Mesenchymal stem cell (in vitro differentiated cells and primary cell): ENCODE results near the gene SYT11.
"Not testable (repeated sequence)": the region's sequence is repeated elsewhere in the genome, so short reads cannot be mapped to it uniquely, and the experiment has no call there.

ENCODE experiments used
- DNase-seq: peaks from one replicate; pipeline ENCODE4 v3.0.0-alpha.2; 2013
- H2AFZ ChIP-seq: one replicate; pipeline ENCODE4 v1.6.1; 2013; ENCODE audit warnings: low read depth, mild to moderate bottlenecking, control low read depth, inconsistent platforms, low read length, moderate library complexity
- H2AK5ac ChIP-seq: 2 replicates; pipeline ENCODE4 v1.6.1; 2013; ENCODE audit warnings: low read length, moderate library complexity, mild to moderate bottlenecking, inconsistent platforms; ENCODE audit not compliant: severe bottlenecking
- H2BK120ac ChIP-seq: one replicate; pipeline ENCODE4 v1.6.1; 2013; ENCODE audit warnings: low read depth, mild to moderate bottlenecking, inconsistent platforms, low read length, moderate library complexity
- H2BK12ac ChIP-seq, 2 experiments: one replicate each; pipeline ENCODE4 v1.6.1; 2013; ENCODE audit warnings: inconsistent platforms in 2 of 2, low read length in 2 of 2, mild to moderate bottlenecking in 2 of 2, moderate library complexity in 2 of 2, control low read depth in 1 of 2
- H2BK15ac ChIP-seq: one replicate; pipeline ENCODE4 v1.6.1; 2013; ENCODE audit warnings: mild to moderate bottlenecking, low read depth, inconsistent platforms; ENCODE audit not compliant: poor library complexity, severe bottlenecking
- H2BK5ac ChIP-seq: 2 replicates; pipeline ENCODE4 v1.6.1; 2013; ENCODE audit warnings: low read depth, mild to moderate bottlenecking, low read length, control low read depth, inconsistent platforms; ENCODE audit not compliant: poor library complexity, severe bottlenecking
- H3K14ac ChIP-seq, 2 experiments: one replicate each; pipeline ENCODE4 v1.6.1; 2013; ENCODE audit warnings: inconsistent platforms in 2 of 2, low read length in 2 of 2, control low read depth in 1 of 2, mild to moderate bottlenecking in 1 of 2, moderate library complexity in 1 of 2
- H3K18ac ChIP-seq, 2 experiments: one replicate each; pipeline ENCODE4 v1.6.1; 2013; ENCODE audit warnings: inconsistent platforms in 2 of 2, low read length in 2 of 2, control low read depth in 1 of 2, low read depth in 1 of 2, mild to moderate bottlenecking in 1 of 2
- H3K23ac ChIP-seq, 2 experiments: one replicate each; pipeline ENCODE4 v1.6.1; 2013; ENCODE audit warnings: inconsistent platforms in 2 of 2, low read length in 2 of 2, mild to moderate bottlenecking in 2 of 2, moderate library complexity in 2 of 2, control low read depth in 1 of 2
- H3K27ac ChIP-seq: 2 replicates; pipeline ENCODE4 v1.5.1; 2013; ENCODE audit warnings: mild to moderate bottlenecking, moderate library complexity, low read length, control low read depth, inconsistent platforms; ENCODE audit not compliant: poor library complexity, severe bottlenecking
- H3K27me3 ChIP-seq, 2 experiments: 2 replicates each; pipeline versions ENCODE4 v1.6.1 to v1.7.0; 2013; ENCODE audit warnings: low read length in 2 of 2, mild to moderate bottlenecking in 2 of 2, moderate library complexity in 2 of 2, control low read depth in 1 of 2, inconsistent platforms in 1 of 2; ENCODE audit not compliant: control insufficient read depth in 1 of 2, insufficient read depth in 1 of 2
- H3K36me3 ChIP-seq, 2 experiments: 2 replicates each; pipeline versions ENCODE4 v1.6.1 to v1.7.0; 2013; ENCODE audit warnings: low read length in 2 of 2, control low read depth in 1 of 2, inconsistent platforms in 1 of 2, low read depth in 1 of 2, mild to moderate bottlenecking in 1 of 2; ENCODE audit not compliant: insufficient read depth in 2 of 2, control insufficient read depth in 1 of 2
- H3K4ac ChIP-seq, 2 experiments: one replicate each; pipeline ENCODE4 v1.6.1; 2013; ENCODE audit warnings: inconsistent platforms in 2 of 2, low read length in 2 of 2, mild to moderate bottlenecking in 2 of 2, moderate library complexity in 2 of 2, control low read depth in 1 of 2, low read depth in 1 of 2
- H3K4me1 ChIP-seq: 2 replicates; pipeline ENCODE4 v1.6.1; 2013; ENCODE audit warnings: low read depth, low read length, control low read depth; ENCODE audit not compliant: control insufficient read depth, insufficient read depth
- H3K4me2 ChIP-seq: 2 replicates; pipeline ENCODE4 v1.6.1; 2013; ENCODE audit warnings: low read length, mild to moderate bottlenecking, inconsistent platforms; ENCODE audit not compliant: poor library complexity, severe bottlenecking
- H3K4me3 ChIP-seq, 2 experiments: 2 replicates each; pipeline versions ENCODE4 v1.5.1 to v1.7.0; 2013; ENCODE audit warnings: low read length in 2 of 2, mild to moderate bottlenecking in 2 of 2, control low read depth in 1 of 2, low read depth in 1 of 2; ENCODE audit not compliant: insufficient read depth in 1 of 2
- H3K79me1 ChIP-seq: replicated peaks from 2 replicates; pipeline ENCODE4 v1.6.1; 2013; ENCODE audit warnings: mild to moderate bottlenecking, control low read depth, low read length, inconsistent platforms; ENCODE audit not compliant: poor library complexity, severe bottlenecking
- H3K9ac ChIP-seq: 2 replicates; pipeline ENCODE4 v1.7.0; 2013; ENCODE audit warnings: mild to moderate bottlenecking, low read length, moderate library complexity
- H3K9me3 ChIP-seq: 2 replicates; pipeline ENCODE4 v1.7.0; 2013; ENCODE audit warnings: mild to moderate bottlenecking, low read length; ENCODE audit not compliant: control insufficient read depth
- H4K8ac ChIP-seq: one replicate; pipeline ENCODE4 v1.6.1; 2013; ENCODE audit warnings: inconsistent platforms, mild to moderate bottlenecking, low read length, moderate library complexity
- H4K91ac ChIP-seq: one replicate; pipeline ENCODE4 v1.6.1; 2013; ENCODE audit warnings: mild to moderate bottlenecking, low read length, inconsistent platforms
- WGBS: methylation state at CpG from one replicate; pipeline ENCODE4 v1.1.7; 2013; ENCODE audit warnings: mixed read lengths; 5-methylcytosine and 5-hydroxymethylcytosine counted together

The SYT11 gene

DNA sequence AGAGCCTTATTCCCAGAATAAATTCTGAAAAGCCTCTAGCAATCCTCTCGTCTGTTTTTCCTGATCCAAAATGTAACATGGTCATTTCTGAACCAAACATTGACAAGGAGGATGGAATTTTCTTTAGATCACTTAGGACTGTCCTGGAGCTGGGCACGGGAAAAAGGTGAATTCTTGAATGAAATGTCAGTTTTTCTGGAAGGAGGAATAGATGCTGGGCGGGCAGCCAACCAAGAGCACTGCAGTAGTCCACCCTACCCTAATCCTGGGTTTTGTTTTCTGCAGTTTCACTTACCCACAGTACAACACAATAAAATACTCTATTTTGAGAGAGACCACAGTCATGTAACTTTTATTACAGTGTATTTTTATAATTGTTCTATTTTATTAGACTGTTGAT, 30.9 kb downstream of the SYT11 start:
- WGBS: 100% methylated on average over 1 of the region's 3 CpGs
- H3K36me3 ChIP-seq: peaks cover 0 to 5% of the 10 kb centered on the region in 2 experiments
- H4K91ac ChIP-seq: no peak overlapping the region
- peaks cover 13% of the 10 kb centered on the region for H3K4me1 ChIP-seq
- no peak overlapping the region for H4K8ac ChIP-seq
- no peaks in the 10 kb centered on the region for H3K27me3 ChIP-seq
- H3K14ac ChIP-seq: no peak overlapping the region
- no peak overlapping the region for H3K4me3 ChIP-seq
- H3K27ac ChIP-seq: peak overlapping the region; percentile 6
- DNase-seq: no peak
- H3K4me2 ChIP-seq: no peak overlapping the region
- no peak overlapping the region for H2BK12ac ChIP-seq
- H2AFZ ChIP-seq: no peak overlapping the region
- H2BK120ac ChIP-seq: no peak overlapping the region
- no peak overlapping the region for H2BK5ac ChIP-seq
- no peaks in the 10 kb centered on the region for H3K79me1 ChIP-seq
- no peak overlapping the region for H3K23ac ChIP-seq
- H2BK15ac ChIP-seq: no peak overlapping the region
- H2AK5ac ChIP-seq: no peak overlapping the region
- H3K9me3 ChIP-seq: no peaks in the 10 kb centered on the region
- H3K4ac ChIP-seq: no peak overlapping the region
- no peak overlapping the region for H3K9ac ChIP-seq
- no peak overlapping the region for H3K18ac ChIP-seq

DNA sequence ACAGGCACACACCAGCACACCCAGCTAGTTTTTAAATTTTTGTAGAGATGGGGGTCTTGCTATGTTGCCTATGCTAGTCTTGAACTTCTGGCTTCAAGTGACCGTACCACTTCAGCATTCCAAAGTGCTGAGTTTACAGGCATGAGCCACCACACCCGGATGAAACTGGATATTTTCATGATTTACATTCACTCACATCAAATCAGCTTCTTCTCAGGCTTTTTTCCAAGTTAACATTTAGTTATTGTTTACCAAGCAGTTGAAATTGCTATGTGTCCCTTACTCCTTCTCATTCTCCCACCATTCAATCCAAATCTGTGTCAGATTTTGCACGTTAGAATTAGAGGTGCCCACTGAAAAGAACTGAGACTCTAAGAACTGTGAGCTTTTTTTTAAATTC, 33.4 kb downstream of the SYT11 start:
- Histone ChIP-seq H2BK120ac (no peak overlapping the region), H4K8ac (no peak overlapping the region), H2BK12ac (no peak overlapping the region), H3K4me2 (no peak overlapping the region), H4K91ac (peak overlapping the region; percentile 6), H2BK15ac (no peak overlapping the region), H3K9me3 (no peaks in the 10 kb centered on the region), H3K27me3 (no peaks in the 10 kb centered on the region), H3K79me1 (peaks cover 2% of the 10 kb centered on the region), H3K4ac (no peak overlapping the region), H2BK5ac (no peak overlapping the region), H3K23ac (no peak overlapping the region), H3K4me3 (no peak overlapping the region), H3K27ac (peak overlapping the region; percentile 82), H3K14ac (peak overlapping the region in 1 of 2 experiments; percentile 69), H2AFZ (no peak overlapping the region), H3K9ac (peak overlapping the region; percentile 76), H3K36me3 (peaks cover 11 to 21% of the 10 kb centered on the region in 2 experiments), H3K18ac (peak overlapping the region in 1 of 2 experiments; percentile 71), H2AK5ac (peak overlapping the region; percentile 82), H3K4me1 (peaks cover 11% of the 10 kb centered on the region)
- 5% methylated on average over 3 of the region's 3 CpGs for WGBS
- DNase-seq: peak; percentile 67

DNA sequence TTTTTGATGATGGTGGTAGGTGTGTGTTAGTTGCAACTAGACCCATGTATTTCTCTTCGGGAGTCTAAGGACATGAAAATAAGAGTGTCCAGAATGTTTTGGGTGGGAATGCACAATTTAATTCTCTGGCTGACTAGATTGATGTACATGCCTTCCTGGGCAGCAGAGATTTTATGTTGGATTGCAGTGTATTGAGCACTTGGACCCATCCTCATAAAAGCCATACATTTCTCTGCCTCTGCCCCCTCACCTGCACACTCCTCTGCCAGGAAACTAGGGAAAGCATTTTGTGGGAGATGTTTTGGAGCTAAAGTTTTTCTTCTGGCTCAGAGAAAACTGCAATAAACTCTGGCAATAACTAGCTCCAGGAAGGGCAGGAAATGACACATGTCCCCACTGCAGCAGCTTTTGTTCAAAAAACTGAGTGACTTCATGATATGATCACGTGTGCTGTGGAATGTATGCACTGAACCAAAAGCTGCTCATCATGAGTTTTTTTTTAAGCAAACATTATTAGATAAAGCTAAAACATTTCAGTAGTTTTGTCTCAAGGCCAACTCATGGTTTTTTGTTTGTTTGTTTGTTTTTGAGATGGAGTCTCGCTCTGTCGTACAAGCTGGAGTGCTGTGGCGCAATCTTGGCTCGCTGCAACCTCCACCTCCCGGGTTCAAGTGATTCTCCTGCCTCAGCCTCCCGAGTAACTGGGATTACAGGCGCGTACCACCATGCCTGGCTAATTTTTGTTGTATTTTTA, 34.2 kb downstream of the SYT11 start:
- Histone ChIP-seq H3K4ac (peak overlapping the region in 1 of 2 experiments; percentile 20), H3K18ac (peak overlapping the region; percentile 24 to 52), H3K9ac (peak overlapping the region; percentile 76), H2BK12ac (peak overlapping the region in 1 of 2 experiments; percentile 50), H4K8ac (peak overlapping the region; percentile 19), H3K27me3 (no peaks in the 10 kb centered on the region), H2AFZ (no peak overlapping the region), H2AK5ac (peak overlapping the region; percentile 26), H3K4me2 (no peak overlapping the region), H3K23ac (no peak overlapping the region), H3K27ac (peak overlapping the region; percentile 82), H2BK5ac (no peak overlapping the region), H3K4me1 (peaks cover 11% of the 10 kb centered on the region), H3K4me3 (no peak overlapping the region), H3K36me3 (peaks cover 11 to 25% of the 10 kb centered on the region in 2 experiments), H4K91ac (no peak overlapping the region), H2BK15ac (peak overlapping the region; percentile 48), H2BK120ac (peak overlapping the region; percentile 64), H3K14ac (no peak overlapping the region), H3K79me1 (peaks cover 2% of the 10 kb centered on the region), H3K9me3 (no peaks in the 10 kb centered on the region)
- 49% methylated on average over 9 of the region's 10 CpGs for WGBS
- peak; percentile 91 for DNase-seq

DNA sequence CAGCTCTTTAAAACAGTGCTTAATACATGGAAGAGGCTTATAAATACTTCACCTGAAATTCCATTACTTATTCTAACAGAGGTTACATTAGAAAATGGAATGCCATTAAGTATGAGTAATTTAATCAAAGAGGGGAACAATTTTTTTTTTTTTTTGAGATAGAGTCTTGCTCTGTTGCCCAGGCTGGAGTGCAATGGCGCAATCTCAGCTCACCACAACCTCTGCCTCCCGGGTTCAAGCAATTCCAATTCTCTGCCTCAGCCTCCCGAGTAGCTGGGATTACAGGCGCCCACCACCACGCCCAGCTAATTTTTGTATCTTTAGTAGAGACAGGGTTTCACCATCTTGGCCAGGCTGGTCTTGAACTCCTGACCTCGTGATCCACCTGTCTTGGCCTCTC, 36.2 kb downstream of the SYT11 start:
- peaks cover 11 to 46% of the 10 kb centered on the region in 2 experiments for H3K36me3 ChIP-seq

More for the DNA sequence above, 36.2 kb downstream of the SYT11 start:
- H3K4me3 ChIP-seq, H3K27me3 ChIP-seq, H2AFZ ChIP-seq, DNase-seq, H2BK15ac ChIP-seq, H3K79me1 ChIP-seq, H2BK12ac ChIP-seq, H3K4me1 ChIP-seq, H3K4ac ChIP-seq, H2BK120ac ChIP-seq, H3K27ac ChIP-seq, H2BK5ac ChIP-seq, H4K8ac ChIP-seq, H3K9ac ChIP-seq, H3K14ac ChIP-seq, H3K23ac ChIP-seq, H3K18ac ChIP-seq, H3K4me2 ChIP-seq, H2AK5ac ChIP-seq, H3K9me3 ChIP-seq, H4K91ac ChIP-seq: not testable (repeated sequence)
- 98% methylated on average over 6 of the region's 6 CpGs for WGBS
